ENCODE measurements around the gene ADAP1.

DNA sequence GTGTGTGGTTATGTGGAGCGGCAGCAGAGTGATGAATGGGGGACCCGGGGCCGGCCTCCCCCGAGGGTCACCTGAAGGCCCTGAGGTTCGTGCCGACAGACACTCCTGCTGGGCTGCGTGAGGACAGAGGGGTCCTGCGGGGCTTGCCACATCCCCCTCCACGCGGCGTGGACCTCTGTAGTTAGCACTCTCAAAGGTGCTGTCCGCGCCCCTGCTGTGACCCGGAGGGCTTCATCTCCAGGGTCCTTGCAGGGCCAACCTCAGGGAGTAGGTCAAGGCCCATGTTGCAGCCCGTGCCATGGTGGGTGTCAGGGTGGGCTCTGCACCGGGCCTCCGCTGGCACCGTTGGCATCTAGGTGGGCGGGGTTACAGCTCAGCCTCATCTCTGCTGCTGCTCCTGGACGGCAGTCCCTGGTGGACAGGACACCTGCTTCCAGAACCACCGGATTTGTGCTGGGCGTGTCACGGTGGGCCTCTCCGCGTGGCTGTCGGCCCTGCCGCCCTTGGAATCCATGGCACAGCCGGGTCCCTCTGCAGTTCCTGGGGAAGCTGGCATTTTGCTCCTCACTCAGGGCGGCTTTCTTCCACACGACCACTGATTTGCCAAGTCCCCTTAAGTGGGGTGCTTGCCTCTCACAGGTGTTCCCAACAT lies 97.9 kb downstream of the ADAP1 start:
- no peak for TF ChIP-seq POLR2A (IDR thresholded peaks at IDR 0.05; ENCODE audit: low read depth, low read length)
- TF ChIP-seq POLR2AphosphoS5 (IDR thresholded peaks at IDR 0.05; ENCODE audit: low read depth, low read length), result no peak
